Erythroblast (primary cell): ENCODE measurements around the gene DGKI.

Source experiments
- GATA1 ChIP-seq: IDR thresholded peaks from 2 replicates; pipeline ENCODE4 v1.6.1; 2011; ENCODE audit warnings: low read depth, mild to moderate bottlenecking, control low read depth, low read length, moderate library complexity
- POLR2A ChIP-seq: IDR thresholded peaks from 2 replicates; pipeline ENCODE4 v1.6.1; 2011; ENCODE audit warnings: mild to moderate bottlenecking, low read length

- TF ChIP-seq POLR2A (no peak), GATA1 (no peak)
These were observed 12.2 kb downstream of the DGKI start for GRCh38 chr7:137834552-137834951.
